GM18511 (cell line): ENCODE results near the gene PRKG1.
"Not testable (repeated sequence)": the region's sequence is repeated elsewhere in the genome, so short reads cannot be mapped to it uniquely, and the experiment has no call there.

Experiments
- ATAC-seq: cut with Tn5 transposase; IDR thresholded peaks from one replicate; pipeline ENCODE4 v1.9.1; 2021; ENCODE audit warnings: mild to moderate bottlenecking, moderate library complexity; ENCODE audit not compliant: unreplicated experiment

Gene PRKG1

GRCh38 chr10:51112013-51112412 is 37.7 kb downstream of the PRKG1 start:
- no peak for ATAC-seq

- no peak for ATAC-seq
These were observed 38.7 kb downstream of the PRKG1 start for GRCh38 chr10:51113007-51113406.

- ATAC-seq = no peak
These were observed 42.9 kb downstream of the PRKG1 start for GRCh38 chr10:51117053-51117660.

GRCh38 chr10:51117794-51118193 is 43.5 kb downstream of the PRKG1 start:
- no peak for ATAC-seq

- no peak for ATAC-seq
These were observed 45.2 kb downstream of the PRKG1 start for GRCh38 chr10:51119441-51119840.

GRCh38 chr10:51121861-51122260 is 47.6 kb downstream of the PRKG1 start:
- ATAC-seq = no peak

- ATAC-seq = no peak
These were observed 50.6 kb downstream of the PRKG1 start for GRCh38 chr10:51124852-51125251.

- no peak for ATAC-seq
These were observed 51.2 kb downstream of the PRKG1 start for GRCh38 chr10:51125518-51125917.

- no peak for ATAC-seq
These were observed 55.8 kb downstream of the PRKG1 start for GRCh38 chr10:51129946-51130544.

- ATAC-seq = peak; percentile 54
These were observed 63.7 kb downstream of the PRKG1 start for GRCh38 chr10:51137756-51138529.

- no peak for ATAC-seq
These were observed 64.9 kb downstream of the PRKG1 start for GRCh38 chr10:51139176-51139575.

GRCh38 chr10:51141010-51141409 is 66.7 kb downstream of the PRKG1 start:
- ATAC-seq = no peak

GRCh38 chr10:51144161-51144781 is 70.0 kb downstream of the PRKG1 start:
- no peak for ATAC-seq

- no peak for ATAC-seq
These were observed 71.1 kb downstream of the PRKG1 start for GRCh38 chr10:51145375-51145774.

- ATAC-seq = no peak
These were observed 73.5 kb downstream of the PRKG1 start for GRCh38 chr10:51147644-51148399.

GRCh38 chr10:51156926-51157325 is 82.6 kb downstream of the PRKG1 start:
- ATAC-seq = no peak

GRCh38 chr10:51158832-51159231 is 84.5 kb downstream of the PRKG1 start:
- no peak for ATAC-seq

- ATAC-seq = no peak
These were observed 85.6 kb downstream of the PRKG1 start for GRCh38 chr10:51159841-51160240.

GRCh38 chr10:51162002-51162401 is 87.7 kb downstream of the PRKG1 start:
- no peak for ATAC-seq

GRCh38 chr10:51163380-51164049 is 89.2 kb downstream of the PRKG1 start:
- not testable (repeated sequence) for ATAC-seq
